ENCODE measurements around the gene SUSD4.

Gene SUSD4

DNA sequence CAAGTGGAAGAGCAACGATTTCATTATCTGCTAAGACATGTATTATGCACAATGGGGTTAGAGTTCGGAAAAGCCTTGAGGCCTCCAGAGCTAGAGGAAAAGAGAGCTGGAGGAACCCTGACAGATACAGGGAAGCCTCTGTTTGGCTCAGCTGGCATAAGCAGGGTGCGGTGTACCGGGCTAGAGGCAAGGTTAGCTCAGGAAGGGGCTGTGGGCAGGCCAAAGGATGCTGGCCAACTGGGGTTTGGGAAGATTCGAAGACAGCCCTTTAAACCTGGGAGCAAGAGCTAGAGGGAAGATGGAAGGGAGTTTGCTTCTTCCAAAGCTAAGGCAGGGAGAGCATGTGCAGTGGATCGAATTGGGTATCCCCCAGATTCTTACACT lies 113.4 kb downstream of the SUSD4 start:
- H2AFZ ChIP-seq (ENCODE audit: low read length), result no peak overlapping the region

GRCh38 chr1:223249854-223250631 lies 113.9 kb downstream of the SUSD4 start:
- Histone ChIP-seq H2AFZ (ENCODE audit: low read length) (no peak overlapping the region), H3K9ac (ENCODE audit: low read depth, low read length, poor library complexity, severe bottlenecking) (no peak overlapping the region), H3K4me1 (ENCODE audit: insufficient read depth, low read length, poor library complexity, severe bottlenecking) (no peaks in the 10 kb centered on the region), H3K36me3 (ENCODE audit: insufficient read depth, low read length) (no peaks in the 10 kb centered on the region), H3K4me2 (ENCODE audit: low read depth, low read length, poor library complexity, severe bottlenecking) (no peak overlapping the region), H3K27me3 (ENCODE audit: insufficient read depth, low read length, poor library complexity, severe bottlenecking) (no peaks in the 10 kb centered on the region), H3F3A (ENCODE audit: low read depth) (no peaks in the 10 kb centered on the region), H4K20me1 (ENCODE audit: insufficient read depth, low read length, poor library complexity, severe bottlenecking) (no peaks in the 10 kb centered on the region), H3K4me3 (ENCODE audit: low read length, poor library complexity, severe bottlenecking) (no peak overlapping the region), H3K9me3 (ENCODE audit: insufficient read depth, low read depth, low read length) (no peaks in the 10 kb centered on the region), H3K9me2 (replicated peaks; ENCODE audit: low read depth, low read length) (no peaks in the 10 kb centered on the region), H3K79me2 (ENCODE audit: insufficient read depth, low read length) (no peaks in the 10 kb centered on the region)
- no peak for TF ChIP-seq EZH2phosphoT487 (IDR thresholded peaks at IDR 0.05; ENCODE audit: borderline replicate concordance)
- TF ChIP-seq, protein P1, sequence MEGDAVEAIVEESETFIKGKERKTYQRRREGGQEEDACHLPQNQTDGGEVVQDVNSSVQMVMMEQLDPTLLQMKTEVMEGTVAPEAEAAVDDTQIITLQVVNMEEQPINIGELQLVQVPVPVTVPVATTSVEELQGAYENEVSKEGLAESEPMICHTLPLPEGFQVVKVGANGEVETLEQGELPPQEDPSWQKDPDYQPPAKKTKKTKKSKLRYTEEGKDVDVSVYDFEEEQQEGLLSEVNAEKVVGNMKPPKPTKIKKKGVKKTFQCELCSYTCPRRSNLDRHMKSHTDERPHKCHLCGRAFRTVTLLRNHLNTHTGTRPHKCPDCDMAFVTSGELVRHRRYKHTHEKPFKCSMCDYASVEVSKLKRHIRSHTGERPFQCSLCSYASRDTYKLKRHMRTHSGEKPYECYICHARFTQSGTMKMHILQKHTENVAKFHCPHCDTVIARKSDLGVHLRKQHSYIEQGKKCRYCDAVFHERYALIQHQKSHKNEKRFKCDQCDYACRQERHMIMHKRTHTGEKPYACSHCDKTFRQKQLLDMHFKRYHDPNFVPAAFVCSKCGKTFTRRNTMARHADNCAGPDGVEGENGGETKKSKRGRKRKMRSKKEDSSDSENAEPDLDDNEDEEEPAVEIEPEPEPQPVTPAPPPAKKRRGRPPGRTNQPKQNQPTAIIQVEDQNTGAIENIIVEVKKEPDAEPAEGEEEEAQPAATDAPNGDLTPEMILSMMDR (conservative IDR thresholded peaks at IDR 0.05; ENCODE audit: low read length), result no peak

More for the DNA sequence above, 113.4 kb downstream of the SUSD4 start:
- no peak overlapping the region for H3K9ac ChIP-seq (ENCODE audit: low read depth, low read length, poor library complexity, severe bottlenecking)
- no peaks in the 10 kb centered on the region for H3F3A ChIP-seq (ENCODE audit: low read depth)
- no peaks in the 10 kb centered on the region for H3K27me3 ChIP-seq (ENCODE audit: insufficient read depth, low read length, poor library complexity, severe bottlenecking)
- no peaks in the 10 kb centered on the region for H3K4me1 ChIP-seq (ENCODE audit: insufficient read depth, low read length, poor library complexity, severe bottlenecking)
- no peaks in the 10 kb centered on the region for H3K9me2 ChIP-seq (replicated peaks; ENCODE audit: low read depth, low read length)
- H3K36me3 ChIP-seq (ENCODE audit: insufficient read depth, low read length), result no peaks in the 10 kb centered on the region
- H3K4me3 ChIP-seq (ENCODE audit: low read length, poor library complexity, severe bottlenecking), result no peak overlapping the region
- no peaks in the 10 kb centered on the region for H3K9me3 ChIP-seq (ENCODE audit: insufficient read depth, low read depth, low read length)
- TF ChIP-seq, protein P1 (conservative IDR thresholded peaks at IDR 0.05; ENCODE audit: low read length), result no peak
- TF ChIP-seq EZH2phosphoT487 (IDR thresholded peaks at IDR 0.05; ENCODE audit: borderline replicate concordance), result no peak
- H4K20me1 ChIP-seq (ENCODE audit: insufficient read depth, low read length, poor library complexity, severe bottlenecking), result no peaks in the 10 kb centered on the region
- no peaks in the 10 kb centered on the region for H3K79me2 ChIP-seq (ENCODE audit: insufficient read depth, low read length)
- no peak overlapping the region for H3K4me2 ChIP-seq (ENCODE audit: low read depth, low read length, poor library complexity, severe bottlenecking)

- H3K4me3 ChIP-seq (ENCODE audit: low read length, poor library complexity, severe bottlenecking), result no peak overlapping the region
- H3K9me3 ChIP-seq (ENCODE audit: insufficient read depth, low read depth, low read length), result no peaks in the 10 kb centered on the region
- H4K20me1 ChIP-seq (ENCODE audit: insufficient read depth, low read length, poor library complexity, severe bottlenecking), result no peaks in the 10 kb centered on the region
- no peaks in the 10 kb centered on the region for H3F3A ChIP-seq (ENCODE audit: low read depth)
- no peak overlapping the region for H3K9ac ChIP-seq (ENCODE audit: low read depth, low read length, poor library complexity, severe bottlenecking)
- no peaks in the 10 kb centered on the region for H3K9me2 ChIP-seq (replicated peaks; ENCODE audit: low read depth, low read length)
- H3K4me2 ChIP-seq (ENCODE audit: low read depth, low read length, poor library complexity, severe bottlenecking), result no peak overlapping the region
- TF ChIP-seq, protein P1 (conservative IDR thresholded peaks at IDR 0.05; ENCODE audit: low read length), result no peak
- no peaks in the 10 kb centered on the region for H3K36me3 ChIP-seq (ENCODE audit: insufficient read depth, low read length)
- H2AFZ ChIP-seq (ENCODE audit: low read length), result no peak overlapping the region
- no peaks in the 10 kb centered on the region for H3K4me1 ChIP-seq (ENCODE audit: insufficient read depth, low read length, poor library complexity, severe bottlenecking)
- H3K79me2 ChIP-seq (ENCODE audit: insufficient read depth, low read length), result no peaks in the 10 kb centered on the region
- no peaks in the 10 kb centered on the region for H3K27me3 ChIP-seq (ENCODE audit: insufficient read depth, low read length, poor library complexity, severe bottlenecking)
Observed at GRCh38 chr1:223248770-223249140, 115.2 kb downstream of the SUSD4 start.
